Left lung (tissue), 10 donors: Measurements from ENCODE around the gene TAS1R2. TPM values are rescaled to one million over a fixed set of nuclear protein-coding genes. Genes with fewer than 3 reads are reported as not detected.

Experiments used
- ATAC-seq: fragments of 200-7000 bp; cut with Tn5 transposase; one replicate; pipeline ENCODE4 v1.9.1; 2020; ENCODE audit warnings: moderate library complexity
- DNase-seq, 4 donors: peaks; one replicate each; pipeline ENCODE4 v3.0.0-alpha.2; 2013 to 2020
- H3K27ac ChIP-seq, 2 donors: fragments of 200-600 bp; sonication (generic) in 1 of 2; one replicate each; pipeline versions ENCODE4 v1.5.0 to v1.8.0; 2020 to 2021
- H3K27me3 ChIP-seq, 2 donors: fragments of 200-600 bp; sonication (generic) in 1 of 2; one replicate each; pipeline versions ENCODE4 v1.5.0 to v1.8.0; 2020 to 2021
- H3K36me3 ChIP-seq, 2 donors: fragments of 200-600 bp; sonication (generic) in 1 of 2; one replicate each; pipeline versions ENCODE4 v1.5.0 to v1.8.0; 2020 to 2021
- H3K4me1 ChIP-seq, 2 donors: fragments of 200-600 bp; one replicate each; pipeline ENCODE4 v1.8.0; 2021
- H3K4me3 ChIP-seq, 2 donors: fragments of 200-600 bp; sonication (generic) in 1 of 2; one replicate each; pipeline versions ENCODE4 v1.5.0 to v1.8.0; 2020 to 2021; ENCODE audit warnings: mild to moderate bottlenecking in 1 of 2
- H3K9me3 ChIP-seq, 2 donors: fragments of 200-600 bp; sonication (generic) in 1 of 2; one replicate each; pipeline versions ENCODE4 v1.5.0 to v1.8.0; 2020 to 2021
- intact Hi-C, 2 donors: fragments of 100-400 bp; cut with DNase I; formaldehyde crosslinking; loops; one replicate each; pipeline versions ENCODE4 v1.11.2 to v1.14.2; 2022
- polyA plus RNA-seq, 6 donors: library from polyadenylated mRNA; unstranded; fragments of 120-200 nt; gene quantifications; one replicate each; pipeline ENCODE4 v1.2.1, GENCODE V29; 2013; ENCODE audit not compliant: insufficient read length in 6 of 6
- total RNA-seq, 2 donors: library from RNA; stranded (reverse); fragmentation: NEBNext Ultra II Directional; extraction: Animal tissue kit (Norgen Biotek cat#: 25700); gene quantifications; one replicate each; pipeline ENCODE4 v1.2.1, GENCODE V29; 2021
- TF ChIP-seq, protein P1 (sequence below), 2 donors: fragments of 200-600 bp; sonication (generic) in 1 of 2; IDR thresholded peaks; one replicate each; pipeline versions ENCODE4 v1.5.0 to v1.8.0; 2021; ENCODE audit warnings: antibody characterized with exemption in 2 of 2
- donor health status: DM: no; HTN: yes; CAD: no.
- donor health status: DM: no; HTN: no; CAD: no.

TAS1R2 gene
- total and polyA plus RNA-seq, 8 donors = not detected

DNA sequence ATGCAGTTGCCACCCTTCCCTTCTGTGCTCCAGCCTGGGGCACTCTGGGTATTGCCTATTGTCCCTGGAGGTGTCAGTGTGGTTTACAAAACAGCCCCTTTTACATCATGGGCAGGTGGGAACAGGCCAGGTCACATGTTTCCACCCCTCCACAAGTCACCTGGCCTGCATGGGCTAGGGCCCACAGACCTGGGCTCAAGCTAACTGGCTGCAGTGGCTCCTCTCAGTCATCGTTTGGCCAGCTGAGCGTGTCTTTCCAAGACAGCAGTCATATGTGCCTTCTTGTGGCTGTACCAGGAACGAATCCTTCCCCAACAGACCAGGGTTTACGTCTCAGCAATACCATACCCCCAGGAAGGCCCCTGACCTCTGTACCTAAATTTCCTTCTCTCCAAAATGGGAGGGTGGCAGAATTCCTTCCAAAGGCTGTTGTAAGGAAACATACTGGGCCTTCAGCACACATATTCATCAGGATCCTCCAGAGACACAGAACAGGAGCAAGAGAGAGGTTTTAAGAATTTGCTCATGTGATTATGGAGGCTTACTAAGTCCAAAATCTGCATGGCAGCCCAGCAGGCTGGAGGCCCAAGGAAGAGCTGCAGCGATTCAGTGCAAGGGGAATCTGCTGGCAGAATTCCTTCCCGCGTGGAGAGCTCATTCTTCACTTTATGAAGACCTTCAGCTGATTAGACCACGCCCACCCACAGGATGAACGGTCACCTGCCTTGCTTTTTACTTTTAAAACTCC is 10.6 kb upstream of the TAS1R2 start:
- H3K36me3 ChIP-seq = peaks cover 0 to 23% of the 10 kb centered on the region in 2 donors
- no peak for DNase-seq
- H3K4me1 ChIP-seq = peaks cover 0 to 2% of the 10 kb centered on the region in 2 donors
- no peaks in the 10 kb centered on the region for H3K9me3 ChIP-seq
- intact Hi-C loops = no loop called here
- TF ChIP-seq, protein P1, sequence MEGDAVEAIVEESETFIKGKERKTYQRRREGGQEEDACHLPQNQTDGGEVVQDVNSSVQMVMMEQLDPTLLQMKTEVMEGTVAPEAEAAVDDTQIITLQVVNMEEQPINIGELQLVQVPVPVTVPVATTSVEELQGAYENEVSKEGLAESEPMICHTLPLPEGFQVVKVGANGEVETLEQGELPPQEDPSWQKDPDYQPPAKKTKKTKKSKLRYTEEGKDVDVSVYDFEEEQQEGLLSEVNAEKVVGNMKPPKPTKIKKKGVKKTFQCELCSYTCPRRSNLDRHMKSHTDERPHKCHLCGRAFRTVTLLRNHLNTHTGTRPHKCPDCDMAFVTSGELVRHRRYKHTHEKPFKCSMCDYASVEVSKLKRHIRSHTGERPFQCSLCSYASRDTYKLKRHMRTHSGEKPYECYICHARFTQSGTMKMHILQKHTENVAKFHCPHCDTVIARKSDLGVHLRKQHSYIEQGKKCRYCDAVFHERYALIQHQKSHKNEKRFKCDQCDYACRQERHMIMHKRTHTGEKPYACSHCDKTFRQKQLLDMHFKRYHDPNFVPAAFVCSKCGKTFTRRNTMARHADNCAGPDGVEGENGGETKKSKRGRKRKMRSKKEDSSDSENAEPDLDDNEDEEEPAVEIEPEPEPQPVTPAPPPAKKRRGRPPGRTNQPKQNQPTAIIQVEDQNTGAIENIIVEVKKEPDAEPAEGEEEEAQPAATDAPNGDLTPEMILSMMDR (IDR thresholded peaks at IDR 0.05) = no peak
- H3K27me3 ChIP-seq = peaks cover 0 to 9% of the 10 kb centered on the region in 2 donors
- no peak for ATAC-seq
- H3K4me3 ChIP-seq = no peak overlapping the region
- no peak overlapping the region for H3K27ac ChIP-seq

- no peak for DNase-seq
- Histone ChIP-seq H3K27me3 (peaks cover 0 to 17% of the 10 kb centered on the region in 2 donors), H3K4me3 (no peak overlapping the region), H3K4me1 (peaks cover 0 to 2% of the 10 kb centered on the region in 2 donors), H3K9me3 (no peaks in the 10 kb centered on the region), H3K27ac (no peak overlapping the region), H3K36me3 (peaks cover 0 to 17% of the 10 kb centered on the region in 2 donors)
- TF ChIP-seq, protein P1 (IDR thresholded peaks at IDR 0.05) = no peak
- ATAC-seq = no peak
- intact Hi-C loops = no loop called here
These were observed 9.5 kb upstream of the TAS1R2 start for GRCh38 chr1:18868801-18869424.

DNA sequence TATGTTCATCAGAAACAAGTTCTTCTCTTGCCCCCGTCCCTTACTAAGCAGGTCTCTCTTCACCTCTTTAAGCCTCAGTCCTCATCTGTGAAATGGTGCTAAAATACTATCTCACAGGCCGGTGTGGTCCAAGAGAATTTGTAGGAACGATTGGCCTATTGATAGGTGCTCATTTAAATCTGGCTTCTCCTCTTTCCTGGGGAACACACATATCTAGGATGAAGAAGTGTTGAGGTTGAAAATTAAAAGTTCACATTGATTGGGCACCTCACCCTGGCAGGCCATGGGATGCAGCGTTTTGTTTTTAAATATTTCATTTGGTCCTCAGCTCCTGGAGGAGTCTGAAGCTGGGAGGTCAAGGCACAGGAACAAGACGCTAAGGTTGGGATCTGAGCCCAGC is 8.9 kb upstream of the TAS1R2 start:
- DNase-seq (no peak), ATAC-seq (no peak)
- intact Hi-C loops = no loop called here
- Histone ChIP-seq H3K4me1 (peaks cover 0 to 2% of the 10 kb centered on the region in 2 donors), H3K36me3 (peaks cover 0 to 16% of the 10 kb centered on the region in 2 donors), H3K27ac (no peak overlapping the region), H3K9me3 (no peaks in the 10 kb centered on the region), H3K27me3 (peaks cover 0 to 17% of the 10 kb centered on the region in 2 donors), H3K4me3 (no peak overlapping the region)
- TF ChIP-seq, protein P1 (IDR thresholded peaks at IDR 0.05) = no peak

- H3K36me3 ChIP-seq = peaks cover 0 to 2% of the 10 kb centered on the region in 2 donors
- H3K27me3 ChIP-seq = peaks cover 0 to 17% of the 10 kb centered on the region in 2 donors
- no peak overlapping the region for H3K27ac ChIP-seq
- no peak overlapping the region for H3K4me3 ChIP-seq
- ATAC-seq = no peak
- no peak for DNase-seq
- H3K9me3 ChIP-seq = no peaks in the 10 kb centered on the region
- TF ChIP-seq, protein P1 (IDR thresholded peaks at IDR 0.05) = no peak
- intact Hi-C loops = no loop called here
- peaks cover 0 to 2% of the 10 kb centered on the region in 2 donors for H3K4me1 ChIP-seq
These were observed 7.4 kb upstream of the TAS1R2 start for GRCh38 chr1:18866846-18867245.

DNA sequence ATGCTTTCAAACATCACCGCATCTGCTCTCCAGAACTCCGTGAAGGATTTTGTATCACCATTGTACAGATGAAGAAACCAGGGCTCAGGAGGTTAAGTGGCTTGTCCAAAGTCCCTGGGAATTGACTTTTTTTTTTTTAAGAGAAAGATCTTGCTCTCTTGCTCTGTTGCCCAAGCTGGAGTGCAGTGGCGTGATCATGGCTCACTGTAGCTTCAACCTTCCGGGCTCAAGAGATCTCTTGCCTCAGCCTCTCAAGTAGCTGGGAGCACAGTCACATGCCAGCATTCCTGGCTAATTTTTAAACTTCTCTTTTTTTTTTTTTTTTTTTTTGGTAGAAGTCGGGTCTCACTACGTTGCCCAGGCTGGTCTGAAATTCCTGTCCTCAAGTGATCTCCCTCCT is 6.9 kb upstream of the TAS1R2 start:
- TF ChIP-seq, protein P1 (IDR thresholded peaks at IDR 0.05) = no peak
- H3K27me3 ChIP-seq = peaks cover 0 to 17% of the 10 kb centered on the region in 2 donors
- DNase-seq = peak in 1 of 4 donors; percentile 68
- H3K4me3 ChIP-seq = no peak overlapping the region
- peak; percentile 72 for ATAC-seq
- no peaks in the 10 kb centered on the region for H3K9me3 ChIP-seq
- intact Hi-C loops = no loop called here
- H3K36me3 ChIP-seq = no peaks in the 10 kb centered on the region
- no peak overlapping the region for H3K27ac ChIP-seq
- H3K4me1 ChIP-seq = peaks cover 0 to 2% of the 10 kb centered on the region in 2 donors
